ENCODE results near the gene COL9A1. TPM values are rescaled to one million over a fixed set of nuclear protein-coding genes. Genes with fewer than 3 reads are reported as not detected.
"Not testable (repeated sequence)": the region's sequence is repeated elsewhere in the genome, so short reads cannot be mapped to it uniquely, and the experiment has no call there.

The COL9A1 gene
- total RNA-seq, 4 donors from 2014 or later: 0.34 to 1.7 (median 0.77) TPM

- Histone ChIP-seq H3K9me3 (peaks cover 0 to 7% (median 2%) of the 10 kb centered on the region in 4 donors), H3K27ac (replicated peaks in 1 of 4) (no peak overlapping the region), H3K27me3 (peaks cover 0 to 4% (median 0%) of the 10 kb centered on the region in 4 donors), H3K4me1 (no peaks in the 10 kb centered on the region), H3K36me3 (no peaks in the 10 kb centered on the region), H3K4me3 (no peak overlapping the region)
- 87% methylated on average over 3 of the region's 3 CpGs for WGBS
- no peak for DNase-seq (ENCODE audit: extremely low spot score)
- no peak for TF ChIP-seq POLR2A (IDR thresholded peaks at IDR 0.05; ENCODE audit: low read depth)
- TF ChIP-seq, protein P1, sequence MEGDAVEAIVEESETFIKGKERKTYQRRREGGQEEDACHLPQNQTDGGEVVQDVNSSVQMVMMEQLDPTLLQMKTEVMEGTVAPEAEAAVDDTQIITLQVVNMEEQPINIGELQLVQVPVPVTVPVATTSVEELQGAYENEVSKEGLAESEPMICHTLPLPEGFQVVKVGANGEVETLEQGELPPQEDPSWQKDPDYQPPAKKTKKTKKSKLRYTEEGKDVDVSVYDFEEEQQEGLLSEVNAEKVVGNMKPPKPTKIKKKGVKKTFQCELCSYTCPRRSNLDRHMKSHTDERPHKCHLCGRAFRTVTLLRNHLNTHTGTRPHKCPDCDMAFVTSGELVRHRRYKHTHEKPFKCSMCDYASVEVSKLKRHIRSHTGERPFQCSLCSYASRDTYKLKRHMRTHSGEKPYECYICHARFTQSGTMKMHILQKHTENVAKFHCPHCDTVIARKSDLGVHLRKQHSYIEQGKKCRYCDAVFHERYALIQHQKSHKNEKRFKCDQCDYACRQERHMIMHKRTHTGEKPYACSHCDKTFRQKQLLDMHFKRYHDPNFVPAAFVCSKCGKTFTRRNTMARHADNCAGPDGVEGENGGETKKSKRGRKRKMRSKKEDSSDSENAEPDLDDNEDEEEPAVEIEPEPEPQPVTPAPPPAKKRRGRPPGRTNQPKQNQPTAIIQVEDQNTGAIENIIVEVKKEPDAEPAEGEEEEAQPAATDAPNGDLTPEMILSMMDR (IDR thresholded peaks at IDR 0.05): no peak
- TF ChIP-seq EP300 (IDR thresholded peaks at IDR 0.05): no peak
- TF ChIP-seq POLR2AphosphoS5 (IDR thresholded peaks at IDR 0.05): no peak
- intact Hi-C loops (cut with DNase I): no loop called here
Measured at GRCh38 chr6:70337743-70338105, 34.8 kb upstream of the COL9A1 start.

DNA sequence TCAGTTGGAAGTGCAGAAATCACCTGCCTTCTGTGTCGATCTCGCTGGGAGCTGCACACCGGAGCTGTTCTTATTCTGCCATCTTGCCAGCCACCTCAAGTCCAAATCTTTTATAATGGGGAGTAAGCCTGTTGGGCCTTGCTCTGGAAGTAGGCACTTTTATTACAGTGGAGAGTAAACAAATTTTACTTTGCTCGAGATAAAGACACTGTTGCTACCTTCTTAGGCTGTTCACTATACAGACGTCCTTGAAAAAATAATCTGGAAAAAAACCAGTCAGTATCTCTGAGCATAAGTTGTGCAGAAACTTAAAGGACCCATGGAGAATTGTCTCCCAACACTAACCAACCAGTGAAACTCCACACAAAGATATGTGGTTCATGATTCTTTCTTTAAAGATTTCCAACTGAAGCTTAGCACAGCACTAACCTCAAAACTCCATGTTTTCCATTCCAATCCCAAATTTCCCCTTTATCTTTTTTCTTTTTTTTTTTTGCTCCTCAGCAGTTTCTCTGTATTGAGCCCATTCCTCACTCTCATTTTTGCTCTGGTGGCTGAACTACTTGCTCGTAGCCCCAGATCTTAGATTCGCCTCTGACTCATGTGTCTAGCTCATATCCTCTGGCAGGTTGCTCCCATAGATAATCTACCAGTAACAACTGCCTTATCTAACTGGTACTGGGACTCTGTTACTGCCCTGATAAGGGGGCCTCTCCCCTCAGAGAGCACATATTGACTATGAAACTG is 34.3 kb upstream of the COL9A1 start:
- Histone ChIP-seq H3K4me3 (no peak overlapping the region), H3K9me3 (peaks cover 0 to 7% (median 2%) of the 10 kb centered on the region in 4 donors), H3K27me3 (peaks cover 0 to 4% (median 0%) of the 10 kb centered on the region in 4 donors), H3K4me1 (no peaks in the 10 kb centered on the region), H3K27ac (replicated peaks in 1 of 4) (no peak overlapping the region), H3K36me3 (no peaks in the 10 kb centered on the region)
- WGBS: 79% methylated on average over 7 of the region's 7 CpGs
- DNase-seq (ENCODE audit: extremely low spot score): no peak
- TF ChIP-seq POLR2A (IDR thresholded peaks at IDR 0.05; ENCODE audit: low read depth): no peak
- TF ChIP-seq, protein P1 (IDR thresholded peaks at IDR 0.05): no peak
- TF ChIP-seq POLR2AphosphoS5 (IDR thresholded peaks at IDR 0.05): no peak
- no peak for TF ChIP-seq EP300 (IDR thresholded peaks at IDR 0.05)
- intact Hi-C loops (cut with DNase I): no loop called here

- H3K27ac ChIP-seq (replicated peaks in 1 of 4): no peak overlapping the region
- no peaks in the 10 kb centered on the region for H3K36me3 ChIP-seq
- no peak for DNase-seq (ENCODE audit: extremely low spot score)
- no peaks in the 10 kb centered on the region for H3K27me3 ChIP-seq
- H3K9me3 ChIP-seq: no peaks in the 10 kb centered on the region
- TF ChIP-seq POLR2AphosphoS5 (IDR thresholded peaks at IDR 0.05) (no peak), POLR2A (IDR thresholded peaks at IDR 0.05; ENCODE audit: low read depth) (no peak), EP300 (IDR thresholded peaks at IDR 0.05) (no peak)
- TF ChIP-seq, protein P1 (IDR thresholded peaks at IDR 0.05): no peak
- no peaks in the 10 kb centered on the region for H3K4me1 ChIP-seq
- H3K4me3 ChIP-seq: no peak overlapping the region
- WGBS: 57% methylated on average over 4 of the region's 4 CpGs
- intact Hi-C loops (cut with DNase I): no loop called here
Measured at GRCh38 chr6:70327036-70327435, 24.2 kb upstream of the COL9A1 start.

DNA sequence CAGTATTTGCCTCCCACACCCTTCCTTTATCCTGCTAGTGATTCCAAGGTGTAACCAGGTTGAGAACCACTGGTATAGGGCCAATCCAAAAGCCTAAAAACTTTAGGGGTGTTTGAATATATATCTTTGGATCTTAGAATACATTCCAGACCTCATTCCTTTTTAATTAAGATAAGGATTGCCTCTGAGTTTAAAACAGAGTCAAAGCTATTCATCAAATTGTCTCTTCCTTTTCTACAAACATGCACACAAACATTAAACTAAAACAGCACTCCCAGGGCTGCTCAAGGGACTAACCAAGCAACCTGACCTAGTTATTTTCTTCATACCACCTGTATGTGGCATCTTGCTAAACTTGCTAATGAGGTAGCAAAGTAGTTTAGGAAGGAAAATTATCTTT is 22.1 kb upstream of the COL9A1 start:
- Histone ChIP-seq H3K4me3 (no peak overlapping the region), H3K27ac (replicated peaks in 1 of 4) (no peak overlapping the region), H3K36me3 (no peaks in the 10 kb centered on the region), H3K9me3 (no peaks in the 10 kb centered on the region), H3K27me3 (no peaks in the 10 kb centered on the region), H3K4me1 (no peaks in the 10 kb centered on the region)
- TF ChIP-seq, protein P1 (IDR thresholded peaks at IDR 0.05): no peak
- TF ChIP-seq POLR2A (IDR thresholded peaks at IDR 0.05; ENCODE audit: low read depth): no peak
- TF ChIP-seq POLR2AphosphoS5 (IDR thresholded peaks at IDR 0.05): no peak
- no peak for TF ChIP-seq EP300 (IDR thresholded peaks at IDR 0.05)
- intact Hi-C loops (cut with DNase I): no loop called here
- no peak for DNase-seq (ENCODE audit: extremely low spot score)

DNA sequence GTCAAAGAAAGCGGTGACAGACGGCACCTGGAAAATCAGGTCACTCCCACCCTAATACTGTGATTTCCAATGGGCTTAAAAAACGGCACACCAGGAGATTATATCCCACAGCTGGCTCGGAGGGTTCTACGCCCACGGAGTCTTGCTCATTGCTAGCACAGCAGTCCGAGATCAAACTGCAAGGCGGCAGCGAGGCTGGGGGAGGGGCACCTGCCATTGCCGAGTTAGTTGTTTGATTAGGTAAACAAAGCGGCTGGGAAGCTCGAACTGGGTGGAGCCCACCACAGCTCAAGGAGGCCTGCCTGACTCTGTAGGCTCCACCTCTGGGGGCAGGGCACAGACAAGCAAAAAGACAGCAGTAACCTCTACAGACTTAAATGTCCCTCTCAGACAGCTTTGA is 14.9 kb upstream of the COL9A1 start:
- H3K27ac ChIP-seq (replicated peaks in 1 of 4); H3K9me3 ChIP-seq; H3K4me3 ChIP-seq; H3K27me3 ChIP-seq; intact Hi-C loops (cut with DNase I); H3K36me3 ChIP-seq; H3K4me1 ChIP-seq; DNase-seq (ENCODE audit: extremely low spot score): not testable (repeated sequence)
- WGBS: 87% methylated on average over 12 of the region's 12 CpGs
